Superior temporal gyrus (tissue), 1 donor: ENCODE data around the gene NTM.

ENCODE experiments used
- DNase-seq: peaks from one replicate; pipeline ENCODE4 v3.0.0-alpha.2; 2016; ENCODE audit errors: extremely low spot score

The NTM gene

GRCh38 chr11:131767421-131767820, 397.0 kb downstream of the NTM start:
- no peak for DNase-seq

GRCh38 chr11:131770801-131771200, 400.4 kb downstream of the NTM start:
- no peak for DNase-seq

GRCh38 chr11:131771471-131771870, 401.1 kb downstream of the NTM start:
- DNase-seq = no peak

GRCh38 chr11:131773626-131774025, 403.2 kb downstream of the NTM start:
- DNase-seq = no peak

- peak; percentile 44 for DNase-seq
These were observed 405.8 kb downstream of the NTM start for GRCh38 chr11:131776211-131776610.

GRCh38 chr11:131785801-131786200, 415.4 kb downstream of the NTM start:
- no peak for DNase-seq

- DNase-seq = no peak
These were observed 416.7 kb downstream of the NTM start for GRCh38 chr11:131787119-131787518.

GRCh38 chr11:131790586-131790985, 420.2 kb downstream of the NTM start:
- no peak for DNase-seq

- DNase-seq = no peak
These were observed 421.8 kb downstream of the NTM start for GRCh38 chr11:131792243-131792642.

GRCh38 chr11:131796089-131796488, 425.7 kb downstream of the NTM start:
- DNase-seq = no peak

- no peak for DNase-seq
These were observed 426.1 kb downstream of the NTM start for GRCh38 chr11:131796541-131796940.

- no peak for DNase-seq
These were observed 430.0 kb downstream of the NTM start for GRCh38 chr11:131800452-131800851.

GRCh38 chr11:131802440-131803115, 432.2 kb downstream of the NTM start:
- peak; percentile 47 for DNase-seq

GRCh38 chr11:131807876-131808275, 437.5 kb downstream of the NTM start:
- no peak for DNase-seq

- DNase-seq = no peak
These were observed 438.1 kb downstream of the NTM start for GRCh38 chr11:131808470-131808869.

GRCh38 chr11:131809203-131809918, 438.9 kb downstream of the NTM start:
- DNase-seq = no peak

- no peak for DNase-seq
These were observed 440.1 kb downstream of the NTM start for GRCh38 chr11:131810541-131810940.

- DNase-seq = no peak
These were observed 441.0 kb downstream of the NTM start for GRCh38 chr11:131811383-131811782.

GRCh38 chr11:131814108-131814507, 443.7 kb downstream of the NTM start:
- no peak for DNase-seq

GRCh38 chr11:131815590-131815989, 445.2 kb downstream of the NTM start:
- no peak for DNase-seq

- no peak for DNase-seq
These were observed 445.6 kb downstream of the NTM start for GRCh38 chr11:131816051-131816450.

GRCh38 chr11:131817687-131818188, 447.3 kb downstream of the NTM start:
- no peak for DNase-seq

- DNase-seq = no peak
These were observed 449.4 kb downstream of the NTM start for GRCh38 chr11:131819865-131820264.
